ENCODE results near the gene OSBPL6. TPM values are rescaled to one million over a fixed set of nuclear protein-coding genes. Genes with fewer than 3 reads are reported as not detected.

OSBPL6 gene
- total RNA-seq, 1 experiment from 2014 or later, result 4.6 TPM

- no peaks in the 10 kb centered on the region for H3K27me3 ChIP-seq (ENCODE audit: insufficient read depth, low read length)
- H3K9ac ChIP-seq (ENCODE audit: extremely low read depth, insufficient read length, low read length), result no peak overlapping the region
- H3K79me1 ChIP-seq (ENCODE audit: insufficient read depth, low read depth, low read length, poor library complexity, severe bottlenecking), result no peaks in the 10 kb centered on the region
- H4K5ac ChIP-seq (ENCODE audit: insufficient read length, low read depth, low read length), result no peak overlapping the region
- no peak overlapping the region for H2BK120ac ChIP-seq (ENCODE audit: low read depth, low read length, poor library complexity, severe bottlenecking)
- no peak overlapping the region for H4K8ac ChIP-seq (replicated peaks; ENCODE audit: insufficient read length, low read depth, low read length)
- Mint-ChIP-seq H3K36me3 (ENCODE audit: insufficient read depth in 1 of 3, low read depth in 3 of 3) (no peaks in the 10 kb centered on the region; a peak in 1 of 7 replicates), H3K9me3 (no peaks in the 10 kb centered on the region), H3K27me3 (ENCODE audit: low read depth) (no peaks in the 10 kb centered on the region), H3K4me3 (no peak overlapping the region), H3K4me1 (peaks cover 23 to 27% of the 10 kb centered on the region in 2 experiments), H3K27ac (no peak overlapping the region)
- H3K4me2 ChIP-seq (ENCODE audit: insufficient read depth, insufficient read length, low read length), result no peak overlapping the region
- no peak overlapping the region for H2AFZ ChIP-seq (ENCODE audit: low read length)
- no peaks in the 10 kb centered on the region for H4K20me1 ChIP-seq (ENCODE audit: control insufficient read depth, insufficient read depth, insufficient read length)
- H3K79me2 ChIP-seq (ENCODE audit: insufficient read depth, low read length), result no peaks in the 10 kb centered on the region
- H2BK20ac ChIP-seq (ENCODE audit: low read depth, low read length, poor library complexity, severe bottlenecking), result no peak overlapping the region
- H3K4ac ChIP-seq (ENCODE audit: low read depth, low read length), result no peak overlapping the region
- peaks cover 1% of the 10 kb centered on the region; the same call in 1 of the 2 replicates for H3K4me1 ChIP-seq (ENCODE audit: insufficient read depth, low read length)
- no peak overlapping the region for H3T11ph ChIP-seq (ENCODE audit: low read length)
- H3K18ac ChIP-seq (ENCODE audit: insufficient read length, low read depth, low read length), result no peak overlapping the region
- H3K56ac ChIP-seq (ENCODE audit: insufficient read length, low read depth, low read length), result no peak overlapping the region
- no peak overlapping the region for H2BK12ac ChIP-seq (ENCODE audit: insufficient read length, low read depth, low read length)
- no peak overlapping the region for H2BK5ac ChIP-seq (ENCODE audit: insufficient read length, low read length)
- no peak for TF ChIP-seq CTCF (conservative IDR thresholded peaks at IDR 0.05)
- no peak overlapping the region for H4K91ac ChIP-seq (ENCODE audit: insufficient read length, low read depth, low read length)
- H2BK15ac ChIP-seq (ENCODE audit: low read depth, low read length), result no peak overlapping the region
- H3K9me3 ChIP-seq (ENCODE audit: control insufficient read depth, low read depth, low read length), result no peaks in the 10 kb centered on the region
- no CpG with 5 or more reads among the region's 2 CpGs for WGBS (ENCODE audit: extremely low coverage, insufficient read length, low lambda C conversion rate)
- DNase-seq, result no peak
- H3K23ac ChIP-seq (ENCODE audit: insufficient read length, low read depth, low read length), result no peak overlapping the region
- H2AK5ac ChIP-seq (ENCODE audit: insufficient read length, low read length), result no peak overlapping the region
- H3K27ac ChIP-seq (ENCODE audit: insufficient read length, low read depth, low read length), result no peak overlapping the region
- no peak overlapping the region for H3K14ac ChIP-seq (ENCODE audit: insufficient read depth, low read length)
- no peaks in the 10 kb centered on the region for H3K23me2 ChIP-seq (ENCODE audit: insufficient read length, low read depth, low read length, poor library complexity, severe bottlenecking)
Measured at GRCh38 chr2:178267660-178268059, 73.3 kb downstream of the OSBPL6 start.

All from H9 (cell line).